SH-SY5Y (cell line): ENCODE data around the gene CCDC13.

Experiments used
- GATA2 ChIP-seq: IDR thresholded peaks from 2 replicates; pipeline ENCODE4 v1.6.1; 2011; ENCODE audit warnings: mild to moderate bottlenecking, low read depth, low read length
- GATA3 ChIP-seq: IDR thresholded peaks from 2 replicates; pipeline ENCODE4 v1.6.1; 2011; ENCODE audit warnings: low read depth, mild to moderate bottlenecking, low read length, moderate library complexity

GRCh38 chr3:42815826-42816225, 42.8 kb upstream of the CCDC13 start:
- TF ChIP-seq GATA2 (no peak), GATA3 (no peak)
